CD1c-positive myeloid dendritic cell (primary cell): ENCODE measurements around the gene TELO2.
A peak's percentile ranks its signal among the peaks of the same experiment; 100 is the strongest.
"Not testable (repeated sequence)": the region's sequence is repeated elsewhere in the genome, so short reads cannot be mapped to it uniquely, and the experiment has no call there.

Experiments used
- DNase-seq: peaks from one replicate; pipeline ENCODE4 v3.0.0-alpha.2; 2016; ENCODE audit errors: extremely low spot score

TELO2 gene

GRCh38 chr16:1475552-1476114 lies 17.5 kb upstream of the TELO2 start:
- no peak for DNase-seq

- DNase-seq = no peak
Measured at GRCh38 chr16:1477033-1477432, 16.1 kb upstream of the TELO2 start.

- not testable (repeated sequence) for DNase-seq
Measured at GRCh38 chr16:1478937-1479336, 14.2 kb upstream of the TELO2 start.

- DNase-seq = no peak
Measured at GRCh38 chr16:1481906-1482835, 11.0 kb upstream of the TELO2 start.

- DNase-seq = no peak
Measured at GRCh38 chr16:1485847-1486496, 7.2 kb upstream of the TELO2 start.

GRCh38 chr16:1486551-1487390 lies 6.4 kb upstream of the TELO2 start:
- DNase-seq = no peak

- DNase-seq = no peak
Measured at GRCh38 chr16:1487395-1488053, 5.6 kb upstream of the TELO2 start.

GRCh38 chr16:1488054-1488601 lies 5.0 kb upstream of the TELO2 start:
- no peak for DNase-seq

- no peak for DNase-seq
Measured at GRCh38 chr16:1488619-1489018, 4.5 kb upstream of the TELO2 start, which contains the start of gene PTX4. TSS of gene PTX4 (minus strand) at chr16:1488944. CDS start at chr16:1488909, 35 bp downstream.

- DNase-seq = no peak
Measured at GRCh38 chr16:1489077-1489476, 4.1 kb upstream of the TELO2 start.

GRCh38 chr16:1491327-1491726 lies 1.8 kb upstream of the TELO2 start:
- no peak for DNase-seq

GRCh38 chr16:1492082-1492922 lies 858 bp upstream of the TELO2 start:
- no peak for DNase-seq

- peak; percentile 2 for DNase-seq
Measured at GRCh38 chr16:1493746-1494094, 560 bp downstream of the TELO2 start.

- DNase-seq = no peak
Measured at GRCh38 chr16:1494129-1494640, 1.0 kb downstream of the TELO2 start.

GRCh38 chr16:1494711-1495110 lies 1.6 kb downstream of the TELO2 start:
- DNase-seq = no peak

- DNase-seq = no peak
Measured at GRCh38 chr16:1495211-1495888, 2.2 kb downstream of the TELO2 start.

GRCh38 chr16:1495889-1496262 lies 2.7 kb downstream of the TELO2 start:
- no peak for DNase-seq

- no peak for DNase-seq
Measured at GRCh38 chr16:1496464-1496863, 3.3 kb downstream of the TELO2 start.

GRCh38 chr16:1497014-1497598 lies 3.9 kb downstream of the TELO2 start:
- DNase-seq = no peak
